ENCODE measurements around the gene HEG1. TPM values are rescaled to one million over a fixed set of nuclear protein-coding genes. Genes with fewer than 3 reads are reported as not detected.
"Not testable (repeated sequence)": the region's sequence is repeated elsewhere in the genome, so short reads cannot be mapped to it uniquely, and the experiment has no call there.

Gene HEG1, protein sequence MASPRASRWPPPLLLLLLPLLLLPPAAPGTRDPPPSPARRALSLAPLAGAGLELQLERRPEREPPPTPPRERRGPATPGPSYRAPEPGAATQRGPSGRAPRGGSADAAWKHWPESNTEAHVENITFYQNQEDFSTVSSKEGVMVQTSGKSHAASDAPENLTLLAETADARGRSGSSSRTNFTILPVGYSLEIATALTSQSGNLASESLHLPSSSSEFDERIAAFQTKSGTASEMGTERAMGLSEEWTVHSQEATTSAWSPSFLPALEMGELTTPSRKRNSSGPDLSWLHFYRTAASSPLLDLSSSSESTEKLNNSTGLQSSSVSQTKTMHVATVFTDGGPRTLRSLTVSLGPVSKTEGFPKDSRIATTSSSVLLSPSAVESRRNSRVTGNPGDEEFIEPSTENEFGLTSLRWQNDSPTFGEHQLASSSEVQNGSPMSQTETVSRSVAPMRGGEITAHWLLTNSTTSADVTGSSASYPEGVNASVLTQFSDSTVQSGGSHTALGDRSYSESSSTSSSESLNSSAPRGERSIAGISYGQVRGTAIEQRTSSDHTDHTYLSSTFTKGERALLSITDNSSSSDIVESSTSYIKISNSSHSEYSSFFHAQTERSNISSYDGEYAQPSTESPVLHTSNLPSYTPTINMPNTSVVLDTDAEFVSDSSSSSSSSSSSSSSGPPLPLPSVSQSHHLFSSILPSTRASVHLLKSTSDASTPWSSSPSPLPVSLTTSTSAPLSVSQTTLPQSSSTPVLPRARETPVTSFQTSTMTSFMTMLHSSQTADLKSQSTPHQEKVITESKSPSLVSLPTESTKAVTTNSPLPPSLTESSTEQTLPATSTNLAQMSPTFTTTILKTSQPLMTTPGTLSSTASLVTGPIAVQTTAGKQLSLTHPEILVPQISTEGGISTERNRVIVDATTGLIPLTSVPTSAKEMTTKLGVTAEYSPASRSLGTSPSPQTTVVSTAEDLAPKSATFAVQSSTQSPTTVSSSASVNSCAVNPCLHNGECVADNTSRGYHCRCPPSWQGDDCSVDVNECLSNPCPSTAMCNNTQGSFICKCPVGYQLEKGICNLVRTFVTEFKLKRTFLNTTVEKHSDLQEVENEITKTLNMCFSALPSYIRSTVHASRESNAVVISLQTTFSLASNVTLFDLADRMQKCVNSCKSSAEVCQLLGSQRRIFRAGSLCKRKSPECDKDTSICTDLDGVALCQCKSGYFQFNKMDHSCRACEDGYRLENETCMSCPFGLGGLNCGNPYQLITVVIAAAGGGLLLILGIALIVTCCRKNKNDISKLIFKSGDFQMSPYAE (N-terminal part only)
- total RNA-seq (2014; rRNA removed; shearing (Covaris generic)): 21.6 and 24.0 TPM in 2 replicates

DNA sequence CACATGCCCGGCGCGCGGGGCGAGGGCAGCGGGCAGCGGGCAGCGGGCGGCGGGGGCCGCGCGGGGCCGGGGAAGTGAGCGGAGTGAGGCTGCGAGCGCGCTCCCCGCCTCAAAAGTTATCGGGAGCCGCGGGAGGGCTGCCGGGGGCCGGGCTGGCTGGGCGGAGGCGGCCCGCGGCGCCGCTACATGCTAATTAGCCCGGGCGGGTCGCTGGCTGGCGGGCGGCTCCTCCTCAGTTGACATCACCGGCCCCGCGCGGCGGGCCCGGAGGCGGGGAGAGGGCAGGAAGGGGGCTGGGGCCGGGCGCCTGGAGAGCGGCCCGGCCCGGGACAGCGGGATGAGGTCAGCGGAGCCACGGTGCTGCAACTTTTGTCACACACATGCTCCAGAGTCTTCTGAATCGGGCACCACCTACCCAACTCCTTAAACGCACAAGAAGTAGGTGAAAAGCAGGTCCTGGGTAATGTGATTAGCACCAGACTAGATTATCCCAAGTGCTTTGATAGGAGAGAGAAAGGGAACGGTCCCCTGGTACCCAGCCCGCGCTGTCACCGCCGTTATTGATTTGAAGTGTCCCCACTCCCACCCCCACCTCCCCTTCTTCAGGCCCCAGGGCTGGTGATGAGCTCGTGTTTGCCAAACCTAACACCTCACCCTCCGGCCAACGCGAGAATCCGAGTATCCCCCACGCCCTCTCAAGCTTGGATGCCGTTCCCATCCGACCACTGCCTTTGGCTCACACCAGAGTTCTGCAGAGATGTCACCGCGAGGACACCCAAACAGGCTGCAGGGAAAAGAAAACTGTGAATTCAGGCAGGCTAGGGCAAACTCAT lies at the start of gene HEG1:
TSS of gene HEG1 (minus strand) at position 85 of the 833 bp plus-strand sequence. CDS start 107 bp downstream, outside the sequence.
- DNase-seq (ENCODE audit: low read depth in 1 of 2, low spot score in 2 of 2): peak; percentile 83 to 88
- peak within 1 kb of the TSS; percentile 76 for H3K4me3 ChIP-seq
- H3K27ac ChIP-seq: peak within 1 kb of the TSS; percentile 85
- peaks cover 72% of the 10 kb centered on the region for H3K4me1 ChIP-seq (replicated peaks)
- peaks cover 17% of the 10 kb centered on the region for H3K36me3 ChIP-seq
- H3K9me3 ChIP-seq (replicated peaks): no peaks in the 10 kb centered on the region
- no peaks in the 10 kb centered on the region for H3K27me3 ChIP-seq (replicated peaks)

DNA sequence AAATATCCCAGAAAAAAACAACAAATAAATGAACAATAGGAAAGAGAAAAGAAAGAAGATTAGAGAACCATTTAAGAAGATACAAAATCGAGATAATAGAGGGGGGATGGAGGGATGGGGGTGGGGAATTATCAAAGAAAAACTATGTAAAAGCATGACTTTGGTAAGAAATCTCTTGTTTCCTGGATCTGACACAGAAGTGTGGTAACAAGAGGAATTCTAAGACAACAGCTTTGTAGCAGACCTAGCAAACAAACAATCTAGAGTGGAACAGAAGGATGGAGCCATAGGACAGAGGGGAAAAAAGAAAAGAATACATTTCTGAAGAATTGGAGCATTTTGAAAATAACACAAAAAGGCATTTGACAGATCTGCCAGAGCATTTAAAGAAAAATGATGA lies 49.3 kb upstream of the HEG1 start:
- no peaks in the 10 kb centered on the region for H3K27me3 ChIP-seq (replicated peaks)
- peaks cover 29% of the 10 kb centered on the region for H3K4me1 ChIP-seq (replicated peaks)
- no peak overlapping the region for H3K4me3 ChIP-seq
- DNase-seq (ENCODE audit: low read depth in 1 of 2, low spot score in 2 of 2): no peak
- no peak overlapping the region for H3K27ac ChIP-seq
- no peaks in the 10 kb centered on the region for H3K9me3 ChIP-seq (replicated peaks)
- H3K36me3 ChIP-seq: peaks cover 3% of the 10 kb centered on the region; the same call in 1 of the 2 replicates

DNA sequence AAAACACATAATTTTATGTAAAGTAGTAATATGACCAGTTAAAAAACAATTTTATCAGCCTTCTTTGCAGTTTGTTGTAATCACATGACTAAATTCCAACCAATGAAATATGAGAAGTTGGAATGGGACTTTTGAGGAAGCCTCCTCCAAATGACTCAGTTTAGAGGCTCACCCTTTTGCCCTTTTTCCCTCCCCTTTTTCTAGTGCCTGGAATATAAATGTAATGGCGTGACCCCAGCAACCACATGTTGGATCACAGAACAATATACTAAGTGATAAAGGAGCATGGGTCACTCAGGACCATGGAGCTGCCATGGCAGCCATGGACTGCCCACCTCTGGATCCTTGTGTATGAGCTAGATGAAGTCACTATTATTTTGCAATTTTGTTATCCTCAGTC lies 48.8 kb upstream of the HEG1 start:
- H3K36me3 ChIP-seq: peaks cover 3% of the 10 kb centered on the region; the same call in 1 of the 2 replicates
- no peaks in the 10 kb centered on the region for H3K27me3 ChIP-seq (replicated peaks)
- peaks cover 24% of the 10 kb centered on the region for H3K4me1 ChIP-seq (replicated peaks)
- DNase-seq (ENCODE audit: low read depth in 1 of 2, low spot score in 2 of 2): no peak
- H3K27ac ChIP-seq: no peak overlapping the region
- H3K9me3 ChIP-seq (replicated peaks): no peaks in the 10 kb centered on the region
- H3K4me3 ChIP-seq: no peak overlapping the region

DNA sequence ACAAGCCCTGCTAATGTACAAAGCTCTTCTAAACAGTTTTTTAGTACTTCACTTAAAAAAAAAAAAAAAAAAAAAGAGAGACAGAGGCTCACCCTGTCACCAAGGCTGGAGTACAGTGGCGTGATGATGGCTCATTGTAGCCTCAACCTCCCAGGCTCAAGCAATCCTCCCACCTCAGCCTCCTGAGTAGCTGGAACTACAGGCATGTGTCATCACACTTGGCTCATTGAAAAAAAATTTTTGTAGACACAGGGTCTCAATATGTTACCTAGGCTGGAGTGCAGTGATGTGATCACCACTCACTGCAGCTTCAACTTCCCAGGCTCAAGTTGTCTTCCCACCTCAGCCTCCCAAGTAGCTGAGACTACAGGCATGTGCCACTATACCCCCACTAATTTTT lies 47.6 kb upstream of the HEG1 start:
- Histone ChIP-seq H3K36me3 (peaks cover 3% of the 10 kb centered on the region; the same call in 1 of the 2 replicates), H3K27ac (no peak overlapping the region), H3K4me3 (no peak overlapping the region), H3K4me1 (replicated peaks) (peaks cover 18% of the 10 kb centered on the region), H3K9me3 (replicated peaks) (no peaks in the 10 kb centered on the region), H3K27me3 (replicated peaks) (no peaks in the 10 kb centered on the region)
- DNase-seq (ENCODE audit: low read depth in 1 of 2, low spot score in 2 of 2): no peak

DNA sequence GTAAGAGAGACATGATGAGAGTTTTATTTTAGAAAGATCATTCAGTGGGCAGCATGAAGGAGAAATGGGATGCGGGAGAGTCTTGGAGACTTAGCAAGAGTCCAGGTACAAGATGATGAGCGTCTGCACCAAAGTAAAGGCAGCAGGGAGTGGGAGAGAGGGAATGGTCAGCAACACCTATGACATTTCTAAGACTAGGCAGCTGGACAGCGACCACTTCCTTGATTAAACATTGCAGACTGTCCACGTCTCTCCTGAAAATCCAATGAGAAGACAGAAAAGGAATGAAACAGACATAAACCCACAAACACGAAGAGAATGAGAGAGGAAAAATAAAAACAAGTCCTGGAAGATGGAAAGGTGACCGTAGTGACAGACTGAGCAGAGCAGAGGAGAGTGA lies 46.7 kb upstream of the HEG1 start:
- no peak overlapping the region for H3K27ac ChIP-seq
- H3K4me1 ChIP-seq (replicated peaks): peaks cover 12% of the 10 kb centered on the region
- no peaks in the 10 kb centered on the region for H3K9me3 ChIP-seq (replicated peaks)
- H3K27me3 ChIP-seq (replicated peaks): no peaks in the 10 kb centered on the region
- DNase-seq (ENCODE audit: low read depth in 1 of 2, low spot score in 2 of 2): no peak
- peaks cover 3% of the 10 kb centered on the region; the same call in 1 of the 2 replicates for H3K36me3 ChIP-seq
- no peak overlapping the region for H3K4me3 ChIP-seq

DNA sequence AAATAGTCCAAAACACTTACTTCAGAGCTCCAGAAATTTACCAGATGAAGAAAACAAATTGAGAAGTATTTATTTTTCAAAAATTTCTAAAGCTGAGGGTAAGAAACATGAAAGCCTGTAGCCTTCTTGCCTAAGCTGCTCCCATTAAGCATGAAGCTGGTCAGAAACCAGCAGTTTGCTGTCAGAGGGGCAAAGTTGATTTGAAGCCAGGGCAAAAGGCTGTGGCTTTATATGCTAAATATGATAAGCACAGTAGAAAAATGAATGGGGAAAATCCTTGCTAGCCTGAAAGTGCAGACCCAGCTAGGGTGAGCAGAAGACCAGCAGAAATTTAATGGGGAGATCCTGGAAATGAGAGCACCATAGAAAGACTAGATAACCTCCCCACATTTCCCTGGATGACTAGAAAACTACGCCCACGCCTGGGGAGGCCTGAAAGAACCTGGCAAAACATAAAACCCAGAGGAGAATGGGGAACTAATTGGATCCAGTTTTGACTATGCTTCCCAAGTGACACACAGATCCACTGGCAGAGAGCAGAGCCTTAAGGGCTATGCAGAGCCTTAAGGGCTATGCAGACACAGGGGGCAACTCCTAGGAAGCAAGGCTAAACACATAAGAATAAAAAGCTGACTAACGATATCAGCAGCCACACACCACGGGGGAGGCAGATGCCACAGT lies 43.0 kb upstream of the HEG1 start:
- H3K4me3 ChIP-seq: no peak overlapping the region
- no peaks in the 10 kb centered on the region for H3K9me3 ChIP-seq (replicated peaks)
- no peaks in the 10 kb centered on the region for H3K36me3 ChIP-seq
- H3K27ac ChIP-seq: peak overlapping the region; percentile 22
- peaks cover 10% of the 10 kb centered on the region for H3K4me1 ChIP-seq (replicated peaks)
- H3K27me3 ChIP-seq (replicated peaks): no peaks in the 10 kb centered on the region
- DNase-seq (ENCODE audit: low read depth in 1 of 2, low spot score in 2 of 2): peak in 1 of 2 experiments; percentile 51

DNA sequence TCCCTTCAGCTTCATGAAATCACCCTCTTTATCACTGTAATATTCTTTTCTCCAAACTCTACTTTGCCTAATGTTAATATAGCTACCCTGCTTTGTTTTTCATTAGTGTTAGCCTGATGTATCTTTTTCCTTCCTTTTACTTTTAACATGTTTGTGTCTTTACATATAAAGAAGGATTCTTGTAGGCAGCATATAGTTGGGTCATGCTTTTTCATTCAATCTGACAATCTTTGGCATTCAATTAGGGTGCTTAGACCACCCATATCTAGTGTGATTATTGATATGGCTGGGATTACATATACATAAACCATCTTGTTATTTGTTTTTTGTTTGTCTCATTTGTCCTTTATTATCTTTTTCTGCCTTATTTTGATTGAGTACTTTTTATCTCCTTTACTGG lies 34.9 kb upstream of the HEG1 start:
- no peak overlapping the region for H3K27ac ChIP-seq
- H3K4me3 ChIP-seq: no peak overlapping the region
- DNase-seq (ENCODE audit: low read depth in 1 of 2, low spot score in 2 of 2): no peak
- H3K4me1 ChIP-seq (replicated peaks): peaks cover 13% of the 10 kb centered on the region
- no peaks in the 10 kb centered on the region for H3K27me3 ChIP-seq (replicated peaks)
- H3K36me3 ChIP-seq: no peaks in the 10 kb centered on the region
- H3K9me3 ChIP-seq (replicated peaks): no peaks in the 10 kb centered on the region

DNA sequence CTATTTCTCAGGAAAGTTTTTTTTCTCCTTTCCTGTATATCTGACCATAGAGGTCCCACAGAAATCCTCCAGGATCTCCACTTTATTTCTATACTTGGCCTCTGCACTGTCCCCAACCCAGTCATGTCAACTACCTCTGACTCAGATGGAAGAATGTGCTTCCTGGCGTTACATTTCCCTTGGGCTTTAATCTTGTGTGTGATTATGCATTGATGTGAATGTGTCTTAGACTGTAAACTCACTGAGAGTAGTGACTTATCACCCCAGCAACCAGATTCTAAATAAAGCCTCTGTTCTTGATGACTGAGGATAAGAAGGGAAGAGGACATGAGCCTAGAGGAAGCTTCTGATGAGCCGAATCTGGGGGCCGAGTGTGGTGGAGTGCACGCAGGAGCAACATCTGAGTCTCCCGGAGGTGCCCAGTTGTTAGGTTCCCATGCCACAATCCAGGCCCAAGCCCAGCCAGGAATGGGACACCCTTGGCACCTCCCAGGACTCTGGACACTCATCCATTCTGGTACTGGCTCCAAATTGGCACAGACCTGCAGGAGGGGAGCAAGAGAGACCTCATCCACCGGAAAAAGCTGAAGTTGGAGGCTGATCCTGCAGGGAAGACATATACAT lies 32.1 kb upstream of the HEG1 start:
- H3K27ac ChIP-seq: peak overlapping the region; percentile 53
- peak in 1 of 2 experiments; percentile 68 for DNase-seq (ENCODE audit: low read depth in 1 of 2, low spot score in 2 of 2)
- no peak overlapping the region for H3K4me3 ChIP-seq
- no peaks in the 10 kb centered on the region for H3K27me3 ChIP-seq (replicated peaks)
- H3K36me3 ChIP-seq: no peaks in the 10 kb centered on the region
- peaks cover 25% of the 10 kb centered on the region for H3K4me1 ChIP-seq (replicated peaks)
- no peaks in the 10 kb centered on the region for H3K9me3 ChIP-seq (replicated peaks)

DNA sequence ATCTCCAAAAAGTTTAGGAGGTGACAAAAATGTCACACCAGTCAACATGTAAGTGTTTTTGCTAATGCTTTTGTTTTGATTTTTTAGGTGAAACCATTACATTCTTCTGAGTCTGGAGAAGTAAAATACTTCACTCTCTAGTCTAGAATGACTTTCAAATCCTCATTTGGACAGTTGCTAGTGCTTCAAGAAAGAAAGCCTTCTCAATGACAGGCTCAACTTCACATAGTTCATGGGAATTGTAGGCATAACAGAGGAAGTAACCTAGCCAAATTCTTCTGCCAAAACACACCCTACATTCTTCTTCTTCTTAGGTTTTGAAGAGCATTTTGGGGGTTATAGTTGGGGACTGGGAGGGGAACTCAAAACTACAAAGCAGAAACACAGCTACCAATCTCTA lies 29.4 kb upstream of the HEG1 start:
- Histone ChIP-seq H3K36me3 (no peaks in the 10 kb centered on the region), H3K4me1 (replicated peaks) (peaks cover 41% of the 10 kb centered on the region), H3K9me3 (replicated peaks) (no peaks in the 10 kb centered on the region), H3K4me3 (no peak overlapping the region), H3K27ac (no peak overlapping the region), H3K27me3 (replicated peaks) (no peaks in the 10 kb centered on the region)
- no peak for DNase-seq (ENCODE audit: low read depth in 1 of 2, low spot score in 2 of 2)

DNA sequence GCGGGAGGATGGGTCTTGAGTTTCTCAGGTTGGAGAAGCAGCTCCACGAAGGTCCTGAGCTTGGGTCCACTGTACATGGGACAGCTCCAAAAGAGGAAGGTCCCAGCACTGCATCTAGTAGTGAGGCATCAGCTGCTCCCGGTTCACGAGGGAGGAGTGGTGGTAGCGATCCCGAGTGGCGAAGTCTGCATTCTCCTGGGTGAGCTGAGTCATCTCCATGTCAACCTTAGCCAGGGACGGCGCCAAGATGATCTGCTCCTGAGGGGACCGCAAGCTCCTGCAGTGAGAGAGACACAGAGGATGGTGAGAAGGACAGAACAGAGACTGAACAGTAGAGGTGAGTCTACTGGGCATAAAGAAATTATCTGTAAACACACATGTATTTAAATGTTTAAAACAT lies 28.0 kb upstream of the HEG1 start:
- Histone ChIP-seq H3K9me3 (replicated peaks) (peaks cover 3% of the 10 kb centered on the region; the same call in 1 of the 2 replicates), H3K4me1 (replicated peaks) (peaks cover 55% of the 10 kb centered on the region), H3K27me3 (replicated peaks) (no peaks in the 10 kb centered on the region), H3K36me3 (peaks cover 4% of the 10 kb centered on the region; the same call in 1 of the 2 replicates), H3K27ac (no peak overlapping the region), H3K4me3 (no peak overlapping the region)
- DNase-seq (ENCODE audit: low read depth in 1 of 2, low spot score in 2 of 2): peak; percentile 48 to 64

DNA sequence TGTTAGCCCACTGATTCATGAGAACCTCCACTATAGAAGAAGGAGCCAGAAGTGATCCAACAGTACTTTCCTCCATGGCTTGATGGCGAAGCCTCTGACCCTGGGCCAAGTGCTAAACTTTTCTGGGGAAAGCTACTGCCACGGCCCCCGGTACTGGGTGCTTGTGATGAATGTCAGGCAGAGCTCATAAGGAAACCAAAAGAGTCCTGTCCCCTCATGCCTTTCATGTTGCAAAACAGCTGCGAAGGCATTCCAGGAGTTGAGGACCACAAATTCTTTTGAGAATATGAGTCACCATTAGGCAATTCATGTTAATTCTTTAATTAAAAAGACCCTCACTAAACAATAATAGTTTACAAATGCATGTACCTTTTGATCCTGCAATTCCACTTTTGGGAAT lies 26.5 kb upstream of the HEG1 start:
- H3K9me3 ChIP-seq (replicated peaks); H3K36me3 ChIP-seq; H3K4me3 ChIP-seq; H3K27ac ChIP-seq; H3K27me3 ChIP-seq (replicated peaks): not testable (repeated sequence)
- peak; percentile 54 to 55 for DNase-seq (ENCODE audit: low read depth in 1 of 2, low spot score in 2 of 2)
- H3K4me1 ChIP-seq (replicated peaks): peaks cover 49% of the 10 kb centered on the region

DNA sequence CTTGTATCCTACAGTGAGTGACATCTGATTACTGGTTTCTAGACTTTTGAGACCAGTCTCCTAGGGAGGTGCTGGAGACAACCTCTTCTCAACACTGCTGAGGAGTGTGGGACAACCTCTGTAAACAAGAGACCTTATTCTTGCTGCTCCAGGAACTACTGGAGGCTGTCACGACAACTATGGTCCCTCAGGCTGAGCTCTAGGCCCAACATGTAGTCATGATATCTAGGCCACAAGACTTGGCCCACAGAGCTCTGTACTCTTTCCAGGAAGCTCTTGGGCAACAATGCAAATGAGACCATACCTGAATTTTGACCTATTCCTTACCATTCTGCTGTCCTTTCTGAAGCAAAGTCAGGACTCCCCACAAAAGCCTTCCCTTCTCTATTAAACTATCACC lies 24.3 kb upstream of the HEG1 start:
- Histone ChIP-seq H3K9me3 (replicated peaks) (peaks cover 3% of the 10 kb centered on the region; the same call in 1 of the 2 replicates), H3K36me3 (peaks cover 4% of the 10 kb centered on the region; the same call in 1 of the 2 replicates), H3K27ac (no peak overlapping the region), H3K4me3 (no peak overlapping the region), H3K4me1 (replicated peaks) (peaks cover 47% of the 10 kb centered on the region), H3K27me3 (replicated peaks) (no peaks in the 10 kb centered on the region)
- no peak for DNase-seq (ENCODE audit: low read depth in 1 of 2, low spot score in 2 of 2)

All from SJSA1 (cell line).